Measurements from ENCODE around the gene PAK4. TPM values are rescaled to one million over a fixed set of nuclear protein-coding genes. Genes with fewer than 3 reads are reported as not detected.

Gene PAK4
- total and polyA plus RNA-seq, 10 of the 15 experiments (the other 5 are each of a cell fraction or from before 2014, with no cell fraction given): 0.08 to 19.3 (median 5.9) TPM

DNA sequence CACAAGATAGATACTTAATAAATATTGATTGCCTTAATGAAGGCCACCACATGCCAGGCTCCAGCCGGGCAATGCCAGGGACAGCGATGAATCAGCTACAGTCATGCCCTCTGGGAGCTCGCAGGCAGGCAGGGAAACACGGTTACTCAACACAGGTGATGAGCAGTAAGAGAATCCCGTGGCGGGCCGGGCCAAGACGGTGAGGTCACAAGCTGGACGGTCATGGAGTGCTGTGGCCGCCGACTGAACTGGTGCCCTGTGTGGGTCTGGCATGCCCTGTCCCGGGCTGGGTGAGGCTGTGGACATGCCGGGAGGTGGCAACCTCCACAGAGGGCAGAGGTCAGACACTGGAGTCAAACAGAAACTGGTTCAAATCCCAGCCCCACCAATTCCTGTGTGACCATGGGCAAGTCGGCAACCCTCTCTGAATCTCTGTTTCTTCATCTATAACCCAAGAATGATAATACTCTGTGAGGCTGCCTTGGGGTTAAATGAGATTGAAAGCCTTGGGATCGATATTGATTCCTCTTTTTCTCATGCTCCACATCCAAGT is 13.2 kb upstream of the PAK4 start:
- Histone ChIP-seq H3K36me3 (ENCODE audit: control insufficient read depth in 2 of 2, insufficient read depth in 2 of 2, low read length in 1 of 2) (no peaks in the 10 kb centered on the region), H2AFZ (ENCODE audit: control insufficient read depth, low read depth, low read length) (no peak overlapping the region), H4K20me1 (ENCODE audit: control insufficient read depth, insufficient read depth) (no peaks in the 10 kb centered on the region), H3K9me3 (replicated peaks; ENCODE audit: control insufficient read depth, insufficient read depth, low read length) (no peaks in the 10 kb centered on the region), H3K27me3 (replicated peaks in 1 of 2; ENCODE audit: control insufficient read depth in 2 of 2, insufficient read depth in 2 of 2, low read length in 1 of 2) (no peaks in the 10 kb centered on the region; a peak in 1 of 4 replicates), H3K4me2 (ENCODE audit: control insufficient read depth, insufficient read depth) (no peak overlapping the region), H3K79me2 (ENCODE audit: control insufficient read depth, insufficient read depth, low read length) (no peaks in the 10 kb centered on the region), H3K9ac (ENCODE audit: control insufficient read depth, insufficient read depth, low read length) (no peak overlapping the region), H3K4me3 (no peak overlapping the region), H3K4me1 (ENCODE audit: control insufficient read depth, insufficient read depth, low read length) (no peaks in the 10 kb centered on the region), H3K27ac (ENCODE audit: control insufficient read depth, insufficient read depth) (no peak overlapping the region)
- CTCF ChIA-PET: interaction anchor here (0.7 to 3.3 kb wide), 3 partner anchors 89 to 299 kb away, joined by 3 to 20 read pairs (median 3); no protein-coding TSS in a partner anchor
- no TSS peak for BruUV-seq (replicated peaks)
- in situ Hi-C loops (cut with MboI): no loop called here
- SMC1A ChIA-PET (ENCODE audit: uncharacterized antibody, unreplicated experiment): no interaction called here
- DNase-seq (ENCODE audit: low read depth, low spot score) (no peak), FAIRE-seq (no peak), ATAC-seq (no peak)
- 39% methylated on average over 15 of the region's 15 CpGs for WGBS (ENCODE audit: insufficient coverage, insufficient replicate concordance, low lambda C conversion rate, missing lambda C conversion rate)
- intact Hi-C loops (cut with micrococcal nuclease; ENCODE audit: unreplicated experiment): loop anchor here (5.0 kb wide), 1 partner anchor 150 kb away; no protein-coding TSS in a partner anchor
- POLR2A ChIA-PET: no interaction called here
- no peak for TF ChIP-seq MEF2A (IDR thresholded peaks at IDR 0.05; ENCODE audit: insufficient read depth, low read depth, low read length)
- RAD21 ChIA-PET (ENCODE audit: unreplicated experiment): interaction anchor here (0.6 kb wide), 1 partner anchor 151 kb away, joined by 4 read pairs; no protein-coding TSS in a partner anchor

DNA sequence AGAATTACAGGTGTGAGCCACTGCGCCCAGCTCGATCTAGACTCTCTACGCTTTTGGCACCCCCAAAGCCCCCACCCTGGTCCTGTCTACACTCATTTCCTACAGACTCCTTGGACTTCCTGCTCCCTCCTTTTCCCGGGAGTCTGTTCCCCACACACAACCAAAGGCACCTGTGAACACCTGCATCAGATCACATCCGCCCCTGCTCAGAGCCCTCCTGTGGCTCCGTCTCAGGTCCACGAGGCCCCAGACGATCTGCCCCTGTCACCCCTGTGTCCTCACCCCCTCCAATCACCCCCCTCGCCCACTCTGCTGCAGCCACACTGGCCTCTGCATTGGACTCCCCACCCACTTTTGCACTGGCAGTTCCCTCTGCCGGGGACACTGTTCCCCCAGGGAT is 12.4 kb upstream of the PAK4 start:
- in situ Hi-C loops (cut with MboI) (no loop called here), intact Hi-C loops (cut with micrococcal nuclease; ENCODE audit: unreplicated experiment) (loop anchor here (5.0 kb wide), 1 partner anchor 151 kb away; no protein-coding TSS in a partner anchor)
- H2AFZ ChIP-seq (ENCODE audit: control insufficient read depth, low read depth, low read length): no peak overlapping the region
- H3K9ac ChIP-seq (ENCODE audit: control insufficient read depth, insufficient read depth, low read length): no peak overlapping the region
- no peaks in the 10 kb centered on the region for H3K36me3 ChIP-seq (ENCODE audit: control insufficient read depth in 2 of 2, insufficient read depth in 2 of 2, low read length in 1 of 2)
- no TSS peak for BruUV-seq (replicated peaks)
- H3K4me2 ChIP-seq (ENCODE audit: control insufficient read depth, insufficient read depth): no peak overlapping the region
- CTCF ChIA-PET: interaction anchor here (0.7 kb wide), 1 partner anchor 88 kb away, joined by 3 read pairs; no protein-coding TSS in a partner anchor
- TF ChIP-seq STAT1 (conservative IDR thresholded peaks at IDR 0.05): no peak
- no peak for TF ChIP-seq ZNF384 (IDR thresholded peaks at IDR 0.05; ENCODE audit: borderline replicate concordance, low read depth, low read length)
- TF ChIP-seq CREB1 (IDR thresholded peaks at IDR 0.05; ENCODE audit: low read depth): no peak
- TF ChIP-seq, protein P1, sequence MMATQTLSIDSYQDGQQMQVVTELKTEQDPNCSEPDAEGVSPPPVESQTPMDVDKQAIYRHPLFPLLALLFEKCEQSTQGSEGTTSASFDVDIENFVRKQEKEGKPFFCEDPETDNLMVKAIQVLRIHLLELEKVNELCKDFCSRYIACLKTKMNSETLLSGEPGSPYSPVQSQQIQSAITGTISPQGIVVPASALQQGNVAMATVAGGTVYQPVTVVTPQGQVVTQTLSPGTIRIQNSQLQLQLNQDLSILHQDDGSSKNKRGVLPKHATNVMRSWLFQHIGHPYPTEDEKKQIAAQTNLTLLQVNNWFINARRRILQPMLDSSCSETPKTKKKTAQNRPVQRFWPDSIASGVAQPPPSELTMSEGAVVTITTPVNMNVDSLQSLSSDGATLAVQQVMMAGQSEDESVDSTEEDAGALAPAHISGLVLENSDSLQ (IDR thresholded peaks at IDR 0.05): no peak
- no peak for TF ChIP-seq FOXK2 (IDR thresholded peaks at IDR 0.05)
- H3K27ac ChIP-seq (ENCODE audit: control insufficient read depth, insufficient read depth): no peak overlapping the region
- SMC1A ChIA-PET (ENCODE audit: uncharacterized antibody, unreplicated experiment): no interaction called here
- no peaks in the 10 kb centered on the region for H3K4me1 ChIP-seq (ENCODE audit: control insufficient read depth, insufficient read depth, low read length)
- no peaks in the 10 kb centered on the region for H3K9me3 ChIP-seq (replicated peaks; ENCODE audit: control insufficient read depth, insufficient read depth, low read length)
- ATAC-seq: no peak
- 38% methylated on average over 9 of the region's 10 CpGs for WGBS (ENCODE audit: insufficient coverage, insufficient replicate concordance, low lambda C conversion rate, missing lambda C conversion rate)
- POLR2A ChIA-PET: no interaction called here
- H3K27me3 ChIP-seq (replicated peaks in 1 of 2; ENCODE audit: control insufficient read depth in 2 of 2, insufficient read depth in 2 of 2, low read length in 1 of 2): no peaks in the 10 kb centered on the region; a peak in 1 of 4 replicates
- no peaks in the 10 kb centered on the region for H4K20me1 ChIP-seq (ENCODE audit: control insufficient read depth, insufficient read depth)
- no peaks in the 10 kb centered on the region for H3K79me2 ChIP-seq (ENCODE audit: control insufficient read depth, insufficient read depth, low read length)
- FAIRE-seq: no peak
- no peak overlapping the region for H3K4me3 ChIP-seq
- no peak for DNase-seq (ENCODE audit: low read depth, low spot score)
- RAD21 ChIA-PET (ENCODE audit: unreplicated experiment): no interaction called here
